DND-41 (cell line): Measurements from ENCODE around the gene SERPINC1.

ENCODE experiments used
- EZH2 ChIP-seq: IDR thresholded peaks from 3 replicates; pipeline ENCODE4 v1.6.1; 2012; ENCODE audit warnings: borderline replicate concordance, low read depth, mild to moderate bottlenecking, moderate library complexity, low read length, inconsistent platforms; ENCODE audit not compliant: severe bottlenecking
- TF ChIP-seq, protein P1 (sequence below): IDR thresholded peaks from 2 replicates; pipeline ENCODE4 v1.5.1; 2012; ENCODE audit warnings: borderline replicate concordance, low read length, moderate library complexity, mild to moderate bottlenecking; ENCODE audit not compliant: poor library complexity, severe bottlenecking; ENCODE audit errors: extremely low read depth

DNA sequence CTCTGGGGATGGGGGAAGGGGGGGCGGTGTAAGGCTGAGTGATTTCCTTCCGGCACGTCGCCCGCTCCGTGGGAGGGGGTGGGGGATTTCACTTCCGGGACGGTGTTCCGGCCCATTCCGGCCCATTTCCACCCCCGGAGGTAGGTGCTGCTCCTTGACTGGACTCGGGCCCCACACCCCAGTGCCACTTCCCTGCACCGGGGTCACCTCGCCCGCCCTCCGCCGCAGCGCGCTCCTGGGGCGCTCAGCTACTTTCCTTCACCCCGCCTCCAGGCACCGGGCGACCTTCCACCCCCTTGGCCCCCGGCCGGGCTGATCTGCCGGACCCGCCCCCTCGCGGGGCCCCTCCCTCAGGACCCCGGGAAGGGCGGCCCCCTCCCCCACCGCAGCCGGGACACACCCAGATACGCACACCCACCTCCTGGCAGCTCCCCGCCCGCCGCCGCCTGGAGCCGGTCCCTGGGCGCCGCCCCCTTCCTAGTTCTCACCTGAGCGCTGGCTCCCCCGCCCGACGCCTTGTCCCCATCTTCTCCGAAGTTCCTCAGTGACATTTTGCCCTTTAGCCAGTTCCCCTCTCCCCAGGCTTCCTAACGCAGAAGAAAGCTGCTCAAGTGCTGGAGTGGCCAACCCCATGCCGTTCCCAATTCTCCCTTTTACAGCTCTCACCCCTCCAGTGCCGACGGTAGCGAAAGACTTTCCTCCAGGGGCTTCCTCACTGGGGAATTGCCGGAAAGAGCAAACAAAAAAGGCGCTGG is 48.7 kb downstream of the SERPINC1 start, which contains the start of gene ZBTB37:
- TF ChIP-seq, protein P1, sequence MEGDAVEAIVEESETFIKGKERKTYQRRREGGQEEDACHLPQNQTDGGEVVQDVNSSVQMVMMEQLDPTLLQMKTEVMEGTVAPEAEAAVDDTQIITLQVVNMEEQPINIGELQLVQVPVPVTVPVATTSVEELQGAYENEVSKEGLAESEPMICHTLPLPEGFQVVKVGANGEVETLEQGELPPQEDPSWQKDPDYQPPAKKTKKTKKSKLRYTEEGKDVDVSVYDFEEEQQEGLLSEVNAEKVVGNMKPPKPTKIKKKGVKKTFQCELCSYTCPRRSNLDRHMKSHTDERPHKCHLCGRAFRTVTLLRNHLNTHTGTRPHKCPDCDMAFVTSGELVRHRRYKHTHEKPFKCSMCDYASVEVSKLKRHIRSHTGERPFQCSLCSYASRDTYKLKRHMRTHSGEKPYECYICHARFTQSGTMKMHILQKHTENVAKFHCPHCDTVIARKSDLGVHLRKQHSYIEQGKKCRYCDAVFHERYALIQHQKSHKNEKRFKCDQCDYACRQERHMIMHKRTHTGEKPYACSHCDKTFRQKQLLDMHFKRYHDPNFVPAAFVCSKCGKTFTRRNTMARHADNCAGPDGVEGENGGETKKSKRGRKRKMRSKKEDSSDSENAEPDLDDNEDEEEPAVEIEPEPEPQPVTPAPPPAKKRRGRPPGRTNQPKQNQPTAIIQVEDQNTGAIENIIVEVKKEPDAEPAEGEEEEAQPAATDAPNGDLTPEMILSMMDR = no peak
- TF ChIP-seq EZH2 = no peak
